Measurements from ENCODE around the gene KIR2DL1. TPM values are rescaled to one million over a fixed set of nuclear protein-coding genes. Genes with fewer than 3 reads are reported as not detected.

KIR2DL1 gene
- total RNA-seq, 2 donors from 2014 or later, result not detected

Other genes starting within 250 kb of the KIR2DL1 start
- not detected for gene LILRA2, start 196.0 kb upstream of the KIR2DL1 start, total RNA-seq
- not detected for gene LILRA1, start 176.2 kb upstream of the KIR2DL1 start, total RNA-seq
- not detected for gene LILRB1, start 139.3 kb upstream of the KIR2DL1 start, total RNA-seq
- not detected for gene LILRB4, start 106.8 kb upstream of the KIR2DL1 start, total RNA-seq
- gene KIR3DL3, start 45.4 kb upstream of the KIR2DL1 start, total RNA-seq, result not detected
- gene KIR2DL3, start 31.3 kb upstream of the KIR2DL1 start, total RNA-seq, result not detected
- not detected for gene KIR2DL4, start 33.8 kb downstream of the KIR2DL1 start, total RNA-seq
- not detected for gene KIR3DL1, start 46.7 kb downstream of the KIR2DL1 start, total RNA-seq
- not detected for gene KIR2DS4, start 62.9 kb downstream of the KIR2DL1 start, total RNA-seq
- gene KIR3DL2, start 80.7 kb downstream of the KIR2DL1 start, total RNA-seq, result not detected
- gene FCAR, start 104.4 kb downstream of the KIR2DL1 start, total RNA-seq, result not detected
- gene NCR1, start 136.4 kb downstream of the KIR2DL1 start, total RNA-seq, result 10 to 100 TPM; 24.4 to 34.5 TPM
- 1 to 10 TPM in 1 of 2 donors, under 1 TPM in 1; 0.93 to 1.0 TPM for gene NLRP7, start 177.7 kb downstream of the KIR2DL1 start, total RNA-seq
- 100 to 1,000 TPM in 1 of 2 donors, 10 to 100 TPM in 1; 11.4 to 130 TPM for gene NLRP2, start 196.6 kb downstream of the KIR2DL1 start, total RNA-seq

Measured in endodermal cell (in vitro differentiated cells).